Liver (tissue), 9 donors: ENCODE results near the gene GRIN2D. TPM values are rescaled to one million over a fixed set of nuclear protein-coding genes. Genes with fewer than 3 reads are reported as not detected.
"Not testable (repeated sequence)": the region's sequence is repeated elsewhere in the genome, so short reads cannot be mapped to it uniquely, and the experiment has no call there.

Experiments
- DNase-seq: peaks from one replicate; pipeline ENCODE4 v3.0.0-alpha.2; 2017; ENCODE audit warnings: low spot score
- H3K27ac ChIP-seq, 2 donors: one replicate each; pipeline ENCODE4 v1.7.0; 2013; ENCODE audit warnings: inconsistent platforms in 2 of 2, low read length in 2 of 2, control low read depth in 1 of 2, low read depth in 1 of 2, mild to moderate bottlenecking in 1 of 2
- H3K27me3 ChIP-seq, 4 donors: one replicate each; pipeline versions ENCODE4 v1.6.1 to v1.7.0; 2013; ENCODE audit warnings: low read length in 3 of 4, inconsistent platforms in 1 of 4, mild to moderate bottlenecking in 1 of 4, moderate library complexity in 1 of 4; ENCODE audit not compliant: control insufficient read depth in 4 of 4, insufficient read depth in 4 of 4
- H3K36me3 ChIP-seq, 4 donors: one replicate each; pipeline versions ENCODE4 v1.6.1 to v1.7.0; 2013; ENCODE audit warnings: low read length in 3 of 4, mild to moderate bottlenecking in 3 of 4, low read depth in 1 of 4, moderate library complexity in 1 of 4; ENCODE audit not compliant: control insufficient read depth in 4 of 4, insufficient read depth in 3 of 4
- H3K4me1 ChIP-seq, 4 donors: one replicate each; pipeline versions ENCODE4 v1.6.1 to v1.7.0; 2013; ENCODE audit warnings: low read length in 3 of 4, mild to moderate bottlenecking in 3 of 4, moderate library complexity in 1 of 4; ENCODE audit not compliant: control insufficient read depth in 4 of 4, insufficient read depth in 4 of 4
- H3K4me3 ChIP-seq, 3 donors: one replicate each; pipeline versions ENCODE4 v1.6.1 to v1.7.0; 2013; ENCODE audit warnings: low read length in 3 of 3, control low read depth in 1 of 3, low read depth in 1 of 3, mild to moderate bottlenecking in 1 of 3
- H3K9ac ChIP-seq, 2 donors: one replicate each; pipeline ENCODE4 v1.7.0; 2013; ENCODE audit warnings: low read length in 2 of 2, mild to moderate bottlenecking in 2 of 2, moderate library complexity in 2 of 2, control low read depth in 1 of 2, low read depth in 1 of 2
- H3K9me3 ChIP-seq, 4 donors: one replicate each; pipeline versions ENCODE4 v1.6.1 to v1.7.0; 2013; ENCODE audit warnings: low read length in 3 of 4; ENCODE audit not compliant: control insufficient read depth in 4 of 4
- EGR1 ChIP-seq, 2 donors: IDR thresholded peaks; 2 replicates each; pipeline ENCODE4 v1.6.1; 2016 to 2018; ENCODE audit warnings: antibody characterized with exemption in 2 of 2, low read depth in 2 of 2
- GABPA ChIP-seq, 2 donors: IDR thresholded peaks in 1 of 2; conservative IDR thresholded peaks in 1 of 2; 2 replicates each; pipeline ENCODE4 v1.6.1; 2016; ENCODE audit warnings: antibody characterized with exemption in 2 of 2, mild to moderate bottlenecking in 1 of 2, moderate library complexity in 1 of 2
- HNF4A ChIP-seq, 2 donors: conservative IDR thresholded peaks; 2 replicates each; pipeline ENCODE4 v1.6.1; 2016; ENCODE audit warnings: antibody characterized with exemption in 2 of 2, mild to moderate bottlenecking in 2 of 2
- HNF4G ChIP-seq: IDR thresholded peaks from 2 replicates; pipeline ENCODE4 v1.6.1; 2016; ENCODE audit warnings: antibody characterized with exemption
- MAX ChIP-seq: IDR thresholded peaks from 2 replicates; pipeline ENCODE4 v1.6.1; 2016; ENCODE audit warnings: antibody characterized with exemption
- RAD21 ChIP-seq, 2 donors: IDR thresholded peaks; 2 replicates each; pipeline ENCODE4 v1.6.1; 2016; ENCODE audit warnings: antibody characterized with exemption in 2 of 2, mild to moderate bottlenecking in 2 of 2
- REST ChIP-seq: IDR thresholded peaks from 2 replicates; pipeline ENCODE4 v1.6.1; 2016; ENCODE audit warnings: antibody characterized with exemption, mild to moderate bottlenecking
- RXRA ChIP-seq, 2 donors: IDR thresholded peaks; 2 replicates each; pipeline ENCODE4 v1.6.1; 2017 to 2018; ENCODE audit warnings: antibody characterized with exemption in 2 of 2, mild to moderate bottlenecking in 1 of 2
- SP1 ChIP-seq: IDR thresholded peaks from 2 replicates; pipeline ENCODE4 v1.6.1; 2018; ENCODE audit warnings: antibody characterized with exemption, mild to moderate bottlenecking
- YY1 ChIP-seq: IDR thresholded peaks from 2 replicates; pipeline ENCODE4 v1.6.1; 2016; ENCODE audit warnings: antibody characterized with exemption, mild to moderate bottlenecking
- WGBS: extraction: QIAGEN DNeasy Blood & Tissue Kit; methylation state at CpG from one replicate; pipeline ENCODE4 v1.1.7; 2013; 5-methylcytosine and 5-hydroxymethylcytosine counted together
- polyA plus RNA-seq, 2 donors: library from polyadenylated mRNA; stranded (reverse) in 1 of 2; unstranded in 1 of 2; fragments of 200-250 nt in 1 of 2; fragments of >200 nt in 1 of 2; fragmentation: Nextera tagmentation in 1 of 2; extraction: Ambion mirVana in 1 of 2; gene quantifications; one replicate each; pipeline versions ENCODE4 v1.2.1 to v1.2.3, GENCODE V29; 2013 to 2015
- total RNA-seq, 2 donors: library from RNA; depleted of rRNA; stranded (reverse); fragments of >200 nt; gene quantifications; one replicate each; pipeline ENCODE4 v1.2.3, GENCODE V29; 2014
- TF ChIP-seq, protein P1 (sequence below): fragments of 150-350 bp; IDR thresholded peaks from 2 replicates; pipeline ENCODE4 v1.5.1; 2017; ENCODE audit warnings: improper control_type of control experiment, low read depth, low read length; ENCODE audit not compliant: missing input control
- TF ChIP-seq, protein P2 (sequence below): IDR thresholded peaks from 2 replicates; pipeline ENCODE4 v1.6.1; 2016; ENCODE audit warnings: antibody characterized with exemption
- donor health status: healthy.
- donor health status: healthy.
- donor health status: healthy.
- donor health status: healthy.
- donor health status: healthy.

Gene GRIN2D
- total and polyA plus RNA-seq, 4 donors: 0.13 to 0.33 (median 0.17) TPM; not detected in 1

- Histone ChIP-seq H3K4me3 (peak overlapping the region; percentile 78 to 96 (median 95)), H3K9me3 (no peaks in the 10 kb centered on the region), H3K36me3 (peaks cover 10 to 23% (median 14%) of the 10 kb centered on the region in 4 donors), H3K4me1 (peaks cover 0 to 7% (median 3%) of the 10 kb centered on the region in 4 donors), H3K27me3 (peaks cover 0 to 8% (median 1%) of the 10 kb centered on the region in 4 donors), H3K9ac (peak overlapping the region; percentile 89 to 95), H3K27ac (peak overlapping the region; percentile 85 to 93)
- TF ChIP-seq RXRA (IDR thresholded peaks at IDR 0.05) (peak in 1 of 2 donors; percentile 49), RAD21 (IDR thresholded peaks at IDR 0.05) (peak in 1 of 2 donors; percentile 42), MAX (no peak), YY1 (peak; percentile 84), EGR1 (IDR thresholded peaks at IDR 0.05; ENCODE audit: low read depth in 2 of 2) (no peak), GABPA (IDR thresholded peaks at IDR 0.05 in 1 of 2, conservative IDR thresholded peaks at IDR 0.05 in 1 of 2) (no peak)
- TF ChIP-seq, protein P1, sequence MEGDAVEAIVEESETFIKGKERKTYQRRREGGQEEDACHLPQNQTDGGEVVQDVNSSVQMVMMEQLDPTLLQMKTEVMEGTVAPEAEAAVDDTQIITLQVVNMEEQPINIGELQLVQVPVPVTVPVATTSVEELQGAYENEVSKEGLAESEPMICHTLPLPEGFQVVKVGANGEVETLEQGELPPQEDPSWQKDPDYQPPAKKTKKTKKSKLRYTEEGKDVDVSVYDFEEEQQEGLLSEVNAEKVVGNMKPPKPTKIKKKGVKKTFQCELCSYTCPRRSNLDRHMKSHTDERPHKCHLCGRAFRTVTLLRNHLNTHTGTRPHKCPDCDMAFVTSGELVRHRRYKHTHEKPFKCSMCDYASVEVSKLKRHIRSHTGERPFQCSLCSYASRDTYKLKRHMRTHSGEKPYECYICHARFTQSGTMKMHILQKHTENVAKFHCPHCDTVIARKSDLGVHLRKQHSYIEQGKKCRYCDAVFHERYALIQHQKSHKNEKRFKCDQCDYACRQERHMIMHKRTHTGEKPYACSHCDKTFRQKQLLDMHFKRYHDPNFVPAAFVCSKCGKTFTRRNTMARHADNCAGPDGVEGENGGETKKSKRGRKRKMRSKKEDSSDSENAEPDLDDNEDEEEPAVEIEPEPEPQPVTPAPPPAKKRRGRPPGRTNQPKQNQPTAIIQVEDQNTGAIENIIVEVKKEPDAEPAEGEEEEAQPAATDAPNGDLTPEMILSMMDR: peak; percentile 48
- peak; percentile 72 for DNase-seq
- WGBS: 2% methylated on average over 24 of the region's 24 CpGs
These were observed 3.0 kb upstream of the GRIN2D start for GRCh38 chr19:48390188-48391099.

DNA sequence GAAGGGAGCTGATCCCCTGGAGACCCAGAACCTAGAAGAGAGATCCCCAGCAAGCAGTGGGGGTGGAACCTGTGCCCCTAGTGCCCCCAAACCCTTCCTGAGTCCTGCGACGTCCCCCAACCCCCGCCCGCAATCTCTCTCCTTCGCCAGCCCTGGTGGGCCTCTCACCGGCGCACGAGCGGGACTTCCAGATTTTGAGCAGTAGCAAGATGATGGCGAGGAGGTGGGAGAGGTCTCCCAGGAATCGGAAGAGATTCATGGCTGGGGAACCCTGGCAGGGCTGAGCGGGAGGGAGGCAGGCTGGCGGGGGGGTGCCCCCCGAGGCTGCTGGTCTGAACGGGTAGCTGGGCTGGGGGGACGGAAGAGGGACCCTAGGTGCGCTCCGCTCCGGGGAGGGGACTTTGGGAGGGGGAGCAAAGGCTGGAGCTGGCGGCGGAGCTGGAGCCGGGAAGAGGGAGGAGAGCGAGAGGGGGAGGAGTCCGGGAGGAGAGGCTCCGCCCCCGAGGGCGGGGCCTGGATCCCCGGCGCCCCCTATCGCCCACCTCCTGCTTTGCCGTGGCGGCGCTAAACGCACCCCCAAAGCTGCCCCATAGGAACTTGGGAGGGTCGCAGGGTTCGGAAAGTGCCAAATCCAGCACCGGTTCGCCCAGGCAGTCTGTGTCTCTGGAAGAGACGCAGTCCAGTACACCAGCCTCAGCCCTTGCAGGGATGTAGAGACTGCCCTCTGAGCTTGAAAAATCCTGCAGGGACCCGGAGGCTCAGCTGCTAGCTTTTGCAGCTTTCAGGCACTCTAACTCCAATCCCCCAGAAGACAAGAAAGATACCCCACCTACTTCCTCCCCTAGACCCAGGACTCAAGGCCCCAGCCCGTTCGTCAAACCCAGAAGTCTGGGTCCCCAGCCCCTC, 2.1 kb upstream of the GRIN2D start, which contains the start of gene KDELR1:
Gene KDELR1, minus strand, starts transcription at position 452 of the 906 bp plus-strand sequence. Its CDS starts 193 bp downstream, at position 259.
- Histone ChIP-seq H3K27ac (peak within 1 kb of the TSS; percentile 85 to 93), H3K27me3 (peaks cover 0 to 11% (median 4%) of the 10 kb centered on the region in 4 donors), H3K4me1 (peaks cover 0 to 7% (median 3%) of the 10 kb centered on the region in 4 donors), H3K9ac (peak within 1 kb of the TSS; percentile 89 to 95), H3K9me3 (no peaks in the 10 kb centered on the region), H3K36me3 (peaks cover 7 to 18% (median 10%) of the 10 kb centered on the region in 4 donors), H3K4me3 (peak within 1 kb of the TSS; percentile 78 to 96 (median 95))
- peak; percentile 88 for DNase-seq
- WGBS: 6% methylated on average over 42 of the region's 42 CpGs
- TF ChIP-seq, protein P2, sequence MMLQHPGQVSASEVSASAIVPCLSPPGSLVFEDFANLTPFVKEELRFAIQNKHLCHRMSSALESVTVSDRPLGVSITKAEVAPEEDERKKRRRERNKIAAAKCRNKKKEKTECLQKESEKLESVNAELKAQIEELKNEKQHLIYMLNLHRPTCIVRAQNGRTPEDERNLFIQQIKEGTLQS: no peak
- TF ChIP-seq SP1: peak; percentile 24
- TF ChIP-seq GABPA (IDR thresholded peaks at IDR 0.05 in 1 of 2, conservative IDR thresholded peaks at IDR 0.05 in 1 of 2): no peak
- TF ChIP-seq RXRA (IDR thresholded peaks at IDR 0.05): no peak
- TF ChIP-seq HNF4A (conservative IDR thresholded peaks at IDR 0.05): peak in 1 of 2 donors; percentile 21
- no peak for TF ChIP-seq HNF4G
- TF ChIP-seq YY1: peak; percentile 34
- TF ChIP-seq, protein P1: peak; percentile 77
- peak; percentile 52 for TF ChIP-seq REST

DNA sequence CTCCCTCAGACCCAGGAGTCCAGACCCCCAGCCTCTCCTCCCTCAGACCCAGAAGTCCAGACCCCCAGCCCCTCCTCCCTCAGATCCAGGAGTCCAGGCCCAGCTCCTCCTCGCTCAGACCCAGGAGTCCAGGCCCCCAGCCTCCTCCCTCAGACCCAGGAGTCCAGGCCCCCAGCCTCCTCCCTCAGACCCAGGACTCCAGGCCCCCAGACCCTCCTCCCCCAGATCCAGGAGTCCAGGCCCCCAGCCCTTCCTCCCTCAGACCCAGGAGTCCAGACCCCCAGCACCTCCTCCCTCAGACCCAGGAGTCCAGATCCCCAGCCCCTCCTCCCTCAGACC, 1.5 kb upstream of the GRIN2D start:
- Histone ChIP-seq H3K27me3 (peaks cover 0 to 15% (median 7%) of the 10 kb centered on the region in 4 donors), H3K36me3 (peaks cover 7 to 17% (median 9%) of the 10 kb centered on the region in 4 donors)
- H3K9me3 ChIP-seq, H3K27ac ChIP-seq, H3K4me1 ChIP-seq, H3K4me3 ChIP-seq, DNase-seq, H3K9ac ChIP-seq: not testable (repeated sequence)
- WGBS: 74% methylated on average over 1 of the region's 1 CpG
